Memory B cell (primary cell): ENCODE results near the gene SNX11.

ENCODE experiments used
- ATAC-seq: fragments of 150-1000 bp; cut with Tn5 transposase; 2 replicates; pipeline ENCODE4 v1.10.0; 2021; ENCODE audit warnings: low read depth, mild to moderate bottlenecking, moderate library complexity
- DNase-seq, 2 donors: peaks; one replicate each; pipeline ENCODE4 v3.0.0; 2022; ENCODE audit warnings: low spot score in 2 of 2
- H3K27ac Mint-ChIP-seq: one replicate; pipeline ENCODE4 v1.8.0; 2022; ENCODE audit warnings: mild to moderate bottlenecking, moderate library complexity, mixed read lengths
- H3K27me3 Mint-ChIP-seq: one replicate; pipeline ENCODE4 v1.8.0; 2022; ENCODE audit warnings: mixed read lengths
- H3K36me3 Mint-ChIP-seq: one replicate; pipeline ENCODE4 v1.8.0; 2022; ENCODE audit warnings: mild to moderate bottlenecking, mixed read lengths
- H3K4me1 Mint-ChIP-seq: one replicate; pipeline ENCODE4 v1.8.0; 2022; ENCODE audit warnings: mixed read lengths
- H3K4me3 Mint-ChIP-seq: one replicate; pipeline ENCODE4 v1.8.0; 2022; ENCODE audit warnings: mild to moderate bottlenecking, moderate library complexity, mixed read lengths
- H3K9me3 Mint-ChIP-seq: one replicate; pipeline ENCODE4 v1.8.0; 2022; ENCODE audit warnings: mixed read lengths

SNX11 gene

DNA sequence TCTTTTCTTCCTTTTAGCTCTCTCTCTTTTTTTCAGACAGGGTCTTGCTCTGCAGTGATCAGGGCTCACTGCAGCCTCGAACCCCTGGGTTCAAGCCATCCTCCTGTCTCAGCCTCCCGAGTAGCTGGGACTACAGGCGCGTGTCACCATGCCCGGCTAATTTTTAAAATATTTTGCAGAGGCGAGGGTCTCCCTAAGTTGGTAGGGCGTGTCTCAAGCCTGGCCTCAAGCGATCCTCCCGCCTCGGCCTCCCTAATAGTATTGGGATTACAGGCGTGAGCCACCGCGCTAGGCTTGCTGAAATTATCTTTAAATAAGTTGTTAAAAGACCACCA, 797 bp upstream of the SNX11 start:
- ATAC-seq, result no peak
- H3K9me3 Mint-ChIP-seq, result no peaks in the 10 kb centered on the region
- DNase-seq, result no peak
- H3K27ac Mint-ChIP-seq, result peak overlapping the region; percentile 96
- peaks cover 32% of the 10 kb centered on the region for H3K4me1 Mint-ChIP-seq
- H3K36me3 Mint-ChIP-seq, result no peaks in the 10 kb centered on the region
- H3K4me3 Mint-ChIP-seq, result peak overlapping the region; percentile 95
- H3K27me3 Mint-ChIP-seq, result no peaks in the 10 kb centered on the region

DNA sequence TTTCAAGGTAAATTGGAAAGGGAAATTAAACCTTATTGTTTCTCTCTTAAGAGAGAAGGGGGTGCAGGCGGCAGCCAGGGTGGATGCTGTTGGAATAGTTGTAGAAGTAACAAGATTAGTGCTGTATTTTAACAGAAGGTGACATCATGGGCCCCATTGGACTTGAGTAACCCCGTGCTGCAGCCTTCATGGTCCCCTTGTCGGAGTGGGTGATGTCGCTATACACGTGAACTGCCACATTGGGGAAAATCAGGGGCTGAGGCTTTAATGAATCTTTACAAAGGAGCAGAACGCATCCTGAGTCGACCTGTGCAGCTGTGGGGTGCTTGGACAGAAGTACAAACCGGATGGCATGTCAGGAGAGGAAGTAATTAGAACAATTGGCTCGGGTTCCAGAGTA, 3.2 kb downstream of the SNX11 start:
- Mint-ChIP-seq H3K4me3 (peak overlapping the region; percentile 84), H3K9me3 (no peaks in the 10 kb centered on the region), H3K4me1 (peaks cover 40% of the 10 kb centered on the region), H3K27me3 (no peaks in the 10 kb centered on the region), H3K36me3 (peaks cover 6% of the 10 kb centered on the region), H3K27ac (peak overlapping the region; percentile 96)
- ATAC-seq (no peak), DNase-seq (no peak)

DNA sequence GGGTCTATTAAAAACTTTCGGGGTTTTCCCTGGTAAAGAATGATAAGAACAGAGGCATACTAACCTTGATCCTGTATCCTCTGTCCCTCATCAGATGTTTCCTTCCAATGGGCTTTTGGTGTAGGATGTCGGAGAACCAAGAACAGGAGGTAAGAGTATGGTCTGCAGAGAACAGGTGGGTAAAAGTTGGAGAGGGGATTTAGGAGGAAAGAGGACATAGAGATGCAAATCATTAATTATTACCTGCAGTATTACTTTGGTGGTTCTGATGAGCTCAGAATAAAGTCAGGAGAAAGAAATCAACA, 4.3 kb downstream of the SNX11 start:
- H3K4me1 Mint-ChIP-seq, result peaks cover 38% of the 10 kb centered on the region
- no peaks in the 10 kb centered on the region for H3K27me3 Mint-ChIP-seq
- ATAC-seq, result no peak
- H3K36me3 Mint-ChIP-seq, result peaks cover 6% of the 10 kb centered on the region
- no peak for DNase-seq
- H3K27ac Mint-ChIP-seq, result peak overlapping the region; percentile 96
- H3K4me3 Mint-ChIP-seq, result peak overlapping the region; percentile 84
- no peaks in the 10 kb centered on the region for H3K9me3 Mint-ChIP-seq

DNA sequence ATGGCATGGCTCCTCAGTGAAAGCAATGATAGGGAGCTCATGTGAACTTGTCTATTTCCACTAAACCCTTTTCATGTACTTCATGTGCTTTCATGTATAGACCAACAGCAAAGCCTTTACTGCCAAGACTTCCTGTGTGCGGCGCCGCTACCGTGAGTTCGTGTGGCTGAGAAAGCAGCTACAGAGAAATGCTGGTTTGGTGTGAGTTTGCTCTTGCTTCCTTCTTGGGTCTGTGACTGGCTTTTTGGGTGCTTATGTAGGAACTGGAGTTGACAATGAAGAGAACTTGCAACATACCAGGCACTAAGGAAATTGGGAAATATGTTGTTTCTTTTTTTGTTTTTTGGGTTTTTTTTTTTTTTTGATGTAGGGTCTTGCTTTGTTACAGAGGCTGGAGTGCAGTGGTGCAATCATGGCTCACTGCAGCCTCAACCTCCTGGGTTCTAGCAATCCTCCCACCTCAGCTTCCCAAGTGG, 5.7 kb downstream of the SNX11 start:
- Mint-ChIP-seq H3K36me3 (peaks cover 6% of the 10 kb centered on the region), H3K27ac (peak overlapping the region; percentile 96), H3K4me1 (peaks cover 34% of the 10 kb centered on the region), H3K9me3 (no peaks in the 10 kb centered on the region), H3K4me3 (peak overlapping the region; percentile 59), H3K27me3 (no peaks in the 10 kb centered on the region)
- ATAC-seq (peak; percentile 18), DNase-seq (peak in 1 of 2 donors; percentile 30)

DNA sequence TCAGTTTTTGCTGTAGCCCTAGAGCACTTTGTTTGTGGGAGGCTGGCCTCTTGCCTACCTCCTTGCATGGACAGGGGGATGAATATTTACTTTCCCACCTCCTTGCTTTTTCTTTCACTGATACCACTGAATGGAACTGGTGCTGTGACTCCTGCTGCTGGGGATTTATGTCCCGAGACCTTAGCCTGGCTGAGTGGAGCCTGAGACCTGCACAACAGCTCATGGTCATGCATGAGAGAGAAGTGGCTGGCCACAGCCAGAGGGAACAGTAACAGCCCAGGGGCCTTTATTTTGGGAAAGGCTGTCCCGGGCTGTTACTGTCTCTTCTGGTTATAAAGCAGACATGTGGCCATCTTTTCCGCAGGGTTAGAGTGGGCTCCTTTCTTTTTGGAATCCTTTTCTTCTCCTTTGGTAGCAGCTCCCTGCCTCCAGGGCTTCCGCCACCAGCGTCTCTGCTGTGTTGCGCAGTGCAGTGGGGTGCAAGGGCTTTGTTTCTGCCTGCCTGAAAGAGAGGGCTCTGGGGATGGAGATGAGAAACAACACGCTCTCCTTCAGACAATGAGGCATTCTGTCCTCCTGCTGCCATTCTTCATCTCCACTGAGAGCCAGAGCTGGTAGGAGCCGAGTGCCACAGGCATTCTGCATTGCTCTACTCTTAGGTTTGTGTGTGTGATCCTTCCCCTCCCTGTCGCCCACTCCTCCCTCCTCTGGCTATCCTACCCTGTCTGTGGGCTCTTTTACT, 14.5 kb downstream of the SNX11 start:
- Mint-ChIP-seq H3K27ac (no peak overlapping the region), H3K27me3 (no peaks in the 10 kb centered on the region), H3K4me3 (no peak overlapping the region), H3K36me3 (peaks cover 21% of the 10 kb centered on the region), H3K9me3 (no peaks in the 10 kb centered on the region), H3K4me1 (no peaks in the 10 kb centered on the region)
- no peak for DNase-seq
- ATAC-seq, result no peak

DNA sequence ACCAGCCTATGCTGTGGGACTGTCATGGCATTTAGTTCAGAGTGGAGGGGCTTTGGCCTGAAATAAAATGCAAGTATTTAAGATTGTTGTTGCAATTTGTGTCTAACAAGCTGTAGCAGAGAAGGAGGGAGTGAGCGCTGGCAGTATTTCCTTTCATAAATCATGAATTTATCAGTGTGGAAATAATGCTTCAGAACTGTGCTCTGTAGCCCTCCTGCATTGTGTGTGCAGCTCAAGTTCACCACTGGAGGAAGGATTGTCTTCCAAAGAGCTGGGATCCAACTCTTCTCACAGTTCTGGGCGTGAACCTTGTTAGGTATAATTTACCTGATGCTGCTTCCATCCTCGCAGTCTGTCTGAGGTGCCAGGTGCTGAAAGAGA, 15.1 kb downstream of the SNX11 start:
- ATAC-seq (no peak), DNase-seq (no peak)
- Mint-ChIP-seq H3K4me1 (no peaks in the 10 kb centered on the region), H3K36me3 (peaks cover 21% of the 10 kb centered on the region), H3K4me3 (no peak overlapping the region), H3K27ac (peak overlapping the region; percentile 41), H3K27me3 (no peaks in the 10 kb centered on the region), H3K9me3 (no peaks in the 10 kb centered on the region)

DNA sequence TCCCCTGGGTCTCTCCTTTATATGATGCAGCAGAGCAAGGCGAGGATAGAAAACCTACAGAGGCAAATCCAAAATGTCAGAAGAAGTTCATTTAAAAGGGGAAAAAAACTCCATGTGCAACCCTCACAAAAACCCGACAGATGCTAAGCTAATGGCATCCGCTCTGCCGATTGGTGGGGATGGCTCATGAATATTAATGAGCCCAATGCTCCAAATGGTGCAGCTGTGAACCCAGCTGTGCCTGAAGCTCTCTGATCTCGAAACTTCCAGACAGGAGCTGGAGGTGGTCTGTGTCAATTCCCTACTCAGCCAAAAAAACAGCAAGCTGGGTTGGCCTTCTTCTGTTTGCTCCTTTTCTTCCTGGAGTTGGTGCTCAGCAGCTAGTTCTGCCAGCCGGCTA, 15.5 kb downstream of the SNX11 start:
- H3K36me3 Mint-ChIP-seq, result peaks cover 22% of the 10 kb centered on the region

DNA sequence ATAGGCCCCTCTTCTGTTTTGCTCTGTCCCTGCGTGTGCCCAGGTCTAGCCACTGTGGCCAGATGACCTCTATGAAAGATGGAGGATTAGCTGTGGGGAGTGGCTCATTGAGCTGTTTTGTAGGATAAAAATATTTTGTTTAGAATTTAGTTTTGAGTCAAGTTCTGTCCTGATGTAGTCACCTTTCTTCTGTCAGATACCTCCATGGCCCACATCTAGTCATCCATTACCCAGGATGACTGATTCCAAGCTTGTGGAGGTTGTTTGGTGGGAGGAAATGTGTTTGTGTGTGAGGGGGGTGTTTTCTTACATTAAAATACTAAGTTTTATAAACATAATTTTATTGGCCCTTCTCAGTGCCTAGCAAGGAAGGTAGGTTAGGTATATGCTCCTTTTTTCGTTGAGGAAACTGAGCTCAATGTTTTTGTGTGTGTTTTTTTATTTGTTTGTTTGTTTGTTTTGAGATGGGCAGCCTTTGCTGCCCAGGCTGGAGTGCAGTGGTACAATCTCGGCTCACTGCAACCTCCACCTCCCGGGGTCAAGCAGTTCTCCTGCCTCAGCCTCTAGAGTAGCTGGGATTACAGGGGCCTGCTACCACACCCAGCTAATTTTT, 16.3 kb downstream of the SNX11 start:
- Mint-ChIP-seq H3K27me3 (no peaks in the 10 kb centered on the region), H3K4me3 (no peak overlapping the region), H3K4me1 (no peaks in the 10 kb centered on the region), H3K9me3 (no peaks in the 10 kb centered on the region), H3K27ac (no peak overlapping the region), H3K36me3 (peaks cover 20% of the 10 kb centered on the region)
- no peak for ATAC-seq
- DNase-seq, result no peak

More for the DNA sequence above, 15.5 kb downstream of the SNX11 start:
- Mint-ChIP-seq H3K9me3 (no peaks in the 10 kb centered on the region), H3K4me3 (no peak overlapping the region), H3K4me1 (no peaks in the 10 kb centered on the region), H3K27me3 (no peaks in the 10 kb centered on the region), H3K27ac (peak overlapping the region; percentile 41)
- ATAC-seq (no peak), DNase-seq (no peak)

DNA sequence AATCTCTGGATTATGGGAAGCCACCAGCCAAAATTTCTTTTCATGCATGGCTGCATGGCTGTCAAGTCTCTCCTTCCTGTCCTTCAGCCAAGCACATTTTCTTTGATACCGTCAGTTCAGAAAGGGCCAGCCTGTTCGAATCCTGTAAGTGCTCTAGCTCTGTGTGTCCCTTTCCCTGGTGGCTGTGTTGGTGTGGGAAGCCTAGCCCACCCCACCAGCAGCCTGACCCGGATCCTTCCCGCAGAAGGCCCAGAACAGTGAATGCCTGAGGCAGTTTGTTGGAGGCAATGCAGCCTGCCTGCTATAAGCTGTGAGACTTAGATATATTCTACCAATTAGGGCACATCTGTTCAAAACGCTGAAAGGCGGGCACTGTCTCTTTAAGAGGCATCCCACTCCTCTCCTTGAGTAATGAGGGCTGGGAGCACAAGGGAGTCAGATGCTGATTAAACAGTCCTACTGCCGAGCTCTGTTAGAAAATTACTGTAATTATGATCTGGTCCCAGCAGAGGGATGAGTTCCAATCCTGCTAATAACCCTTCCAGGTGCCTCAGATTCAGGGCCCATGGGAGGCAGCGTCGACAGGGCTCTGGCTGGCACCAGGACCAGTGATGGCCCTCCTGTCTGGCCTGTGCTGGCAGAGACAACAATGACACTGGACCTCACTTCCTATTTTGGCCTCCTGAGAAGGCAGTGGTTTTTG, 18.4 kb downstream of the SNX11 start:
- Mint-ChIP-seq H3K4me1 (no peaks in the 10 kb centered on the region), H3K27ac (peak overlapping the region; percentile 50), H3K36me3 (peaks cover 15% of the 10 kb centered on the region), H3K27me3 (no peaks in the 10 kb centered on the region), H3K9me3 (no peaks in the 10 kb centered on the region), H3K4me3 (no peak overlapping the region)
- DNase-seq (no peak), ATAC-seq (no peak)

DNA sequence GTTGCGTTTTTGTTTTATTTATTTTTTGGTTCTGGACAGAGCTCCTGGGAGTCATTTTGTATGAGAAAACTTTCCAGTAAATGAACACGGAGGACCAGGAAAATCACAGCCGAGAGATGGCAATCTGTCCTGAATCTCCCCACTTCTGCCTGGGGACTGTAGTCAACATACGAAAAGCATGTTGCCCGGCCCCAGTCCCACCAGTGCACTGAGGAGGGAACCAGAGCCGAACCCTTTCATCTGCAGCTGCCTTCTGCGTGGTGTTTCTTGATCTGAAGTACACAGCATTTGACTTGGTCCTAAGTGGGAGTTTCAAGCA, 18.9 kb downstream of the SNX11 start:
- Mint-ChIP-seq H3K4me1 (peaks cover 3% of the 10 kb centered on the region), H3K9me3 (no peaks in the 10 kb centered on the region), H3K27me3 (no peaks in the 10 kb centered on the region), H3K27ac (no peak overlapping the region), H3K4me3 (no peak overlapping the region), H3K36me3 (peaks cover 11% of the 10 kb centered on the region)
- ATAC-seq (no peak), DNase-seq (no peak)

DNA sequence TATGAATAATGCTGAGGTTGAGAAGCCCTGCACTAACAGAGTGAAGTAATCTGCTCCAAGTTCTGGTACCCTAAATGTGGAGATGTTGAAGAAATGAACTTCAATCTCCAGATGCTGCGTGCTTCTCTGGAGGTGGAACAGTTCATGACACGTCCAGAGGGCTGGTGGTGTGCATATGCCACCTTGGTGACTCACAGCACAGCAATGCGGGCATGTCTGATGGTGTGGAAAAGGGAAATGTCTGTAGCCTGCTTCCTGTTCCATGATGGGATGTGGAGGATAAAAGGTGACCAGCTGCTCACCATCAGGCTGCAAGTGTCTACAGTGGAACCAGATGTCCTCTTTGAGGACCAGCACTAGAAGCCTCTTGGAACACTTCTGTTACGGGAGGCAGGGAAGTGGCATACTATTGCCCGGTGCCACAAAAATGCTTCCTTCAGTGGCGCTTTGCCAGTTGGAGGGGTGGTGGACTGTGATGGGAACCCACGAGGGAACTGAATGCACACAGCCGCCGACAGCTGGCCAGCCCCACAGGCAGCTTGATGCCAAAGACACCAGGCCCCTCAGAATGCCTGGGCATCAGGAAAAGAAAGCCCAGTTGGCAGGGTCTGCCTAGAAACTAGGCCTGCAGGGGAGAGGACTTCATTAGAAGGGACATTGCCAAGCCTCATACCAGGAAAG, 19.9 kb downstream of the SNX11 start:
- Mint-ChIP-seq H3K4me3 (no peak overlapping the region), H3K27ac (no peak overlapping the region), H3K36me3 (peaks cover 7% of the 10 kb centered on the region), H3K4me1 (peaks cover 3% of the 10 kb centered on the region), H3K27me3 (no peaks in the 10 kb centered on the region), H3K9me3 (no peaks in the 10 kb centered on the region)
- DNase-seq (no peak), ATAC-seq (no peak)

DNA sequence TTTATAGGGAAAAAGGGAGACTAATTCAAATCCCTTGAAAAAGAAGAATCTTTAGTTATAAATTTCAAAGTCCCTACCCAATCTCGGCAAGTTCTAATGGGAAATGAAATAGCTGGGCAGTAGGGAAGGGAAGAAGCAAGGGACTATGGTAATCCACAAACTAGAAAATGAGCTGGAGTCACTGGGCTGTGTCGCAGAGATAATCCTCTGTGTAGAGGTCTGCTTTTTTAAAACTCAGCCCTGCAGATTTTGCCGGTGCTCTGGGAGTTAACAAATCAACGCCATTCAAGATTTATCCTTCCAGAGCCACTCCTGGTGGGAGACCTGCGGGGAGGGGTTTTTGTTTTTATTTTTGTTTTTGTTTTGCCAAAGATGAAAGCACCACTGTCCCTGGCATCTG, 20.8 kb downstream of the SNX11 start:
- H3K36me3 Mint-ChIP-seq, result peaks cover 4% of the 10 kb centered on the region
- H3K27ac Mint-ChIP-seq, result no peak overlapping the region
- ATAC-seq, result no peak
- peaks cover 3% of the 10 kb centered on the region for H3K4me1 Mint-ChIP-seq
- no peaks in the 10 kb centered on the region for H3K27me3 Mint-ChIP-seq
- H3K9me3 Mint-ChIP-seq, result no peaks in the 10 kb centered on the region
- no peak overlapping the region for H3K4me3 Mint-ChIP-seq
- no peak for DNase-seq

DNA sequence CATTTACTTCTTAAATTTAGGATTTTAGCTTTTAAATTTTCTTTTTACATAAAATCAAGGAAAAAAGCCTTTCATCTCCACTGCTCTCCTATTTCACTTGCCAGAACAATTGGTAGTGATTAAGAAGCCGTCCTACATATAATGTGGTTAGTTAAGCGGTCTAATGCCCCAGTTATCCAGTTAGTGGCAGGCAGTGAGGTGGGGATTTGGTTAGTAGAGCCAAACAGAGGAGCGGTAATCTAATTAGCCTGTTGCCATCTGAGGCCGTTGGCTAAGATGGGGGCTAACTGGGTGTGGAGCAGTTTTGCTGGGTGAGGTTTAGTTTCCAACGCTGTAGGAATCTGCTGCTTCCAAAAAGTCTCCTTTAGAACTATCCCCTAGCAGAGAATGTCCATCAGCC, 22.4 kb downstream of the SNX11 start:
- DNase-seq (no peak), ATAC-seq (no peak)
- H3K4me3 Mint-ChIP-seq, result no peak overlapping the region
- H3K36me3 Mint-ChIP-seq, result peaks cover 4% of the 10 kb centered on the region
- H3K9me3 Mint-ChIP-seq, result no peaks in the 10 kb centered on the region
- H3K4me1 Mint-ChIP-seq, result peaks cover 3% of the 10 kb centered on the region
- no peaks in the 10 kb centered on the region for H3K27me3 Mint-ChIP-seq
- no peak overlapping the region for H3K27ac Mint-ChIP-seq

DNA sequence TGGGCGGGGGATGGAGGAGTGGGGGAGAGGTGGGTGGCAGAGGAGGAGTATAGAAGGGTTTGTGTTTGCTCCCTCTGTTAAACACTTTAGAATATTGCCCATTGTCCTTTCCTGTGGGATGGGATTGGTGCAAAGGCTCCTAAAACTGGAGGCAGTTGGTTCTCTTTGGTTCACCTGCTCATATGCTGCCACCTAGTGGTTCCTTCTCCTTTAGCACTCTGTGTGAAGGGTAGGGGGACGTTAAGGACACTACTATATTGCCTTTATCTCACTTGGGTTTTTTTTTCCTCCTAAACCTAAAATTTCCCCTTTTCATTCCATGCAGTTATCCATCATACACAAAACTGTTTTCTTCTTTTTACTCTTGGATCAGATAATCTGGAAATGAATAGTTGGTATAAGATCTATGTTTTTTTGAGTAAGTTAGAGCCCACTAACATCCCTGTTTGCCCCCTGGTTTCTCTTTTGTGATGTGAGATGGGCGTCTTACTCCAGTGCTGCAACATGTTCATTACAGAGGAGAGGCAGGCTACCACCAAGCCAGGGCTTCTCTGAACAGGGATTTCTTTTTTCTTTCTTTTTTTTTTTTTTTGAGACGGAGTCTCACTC, 23.8 kb downstream of the SNX11 start:
- Mint-ChIP-seq H3K36me3 (peaks cover 1% of the 10 kb centered on the region), H3K27ac (peak overlapping the region; percentile 31), H3K4me3 (no peak overlapping the region), H3K9me3 (no peaks in the 10 kb centered on the region), H3K4me1 (peaks cover 3% of the 10 kb centered on the region), H3K27me3 (no peaks in the 10 kb centered on the region)
- DNase-seq (peak; percentile 63 to 70), ATAC-seq (peak; percentile 83)
